ENCODE results near the gene PCDHGA2.

DNA sequence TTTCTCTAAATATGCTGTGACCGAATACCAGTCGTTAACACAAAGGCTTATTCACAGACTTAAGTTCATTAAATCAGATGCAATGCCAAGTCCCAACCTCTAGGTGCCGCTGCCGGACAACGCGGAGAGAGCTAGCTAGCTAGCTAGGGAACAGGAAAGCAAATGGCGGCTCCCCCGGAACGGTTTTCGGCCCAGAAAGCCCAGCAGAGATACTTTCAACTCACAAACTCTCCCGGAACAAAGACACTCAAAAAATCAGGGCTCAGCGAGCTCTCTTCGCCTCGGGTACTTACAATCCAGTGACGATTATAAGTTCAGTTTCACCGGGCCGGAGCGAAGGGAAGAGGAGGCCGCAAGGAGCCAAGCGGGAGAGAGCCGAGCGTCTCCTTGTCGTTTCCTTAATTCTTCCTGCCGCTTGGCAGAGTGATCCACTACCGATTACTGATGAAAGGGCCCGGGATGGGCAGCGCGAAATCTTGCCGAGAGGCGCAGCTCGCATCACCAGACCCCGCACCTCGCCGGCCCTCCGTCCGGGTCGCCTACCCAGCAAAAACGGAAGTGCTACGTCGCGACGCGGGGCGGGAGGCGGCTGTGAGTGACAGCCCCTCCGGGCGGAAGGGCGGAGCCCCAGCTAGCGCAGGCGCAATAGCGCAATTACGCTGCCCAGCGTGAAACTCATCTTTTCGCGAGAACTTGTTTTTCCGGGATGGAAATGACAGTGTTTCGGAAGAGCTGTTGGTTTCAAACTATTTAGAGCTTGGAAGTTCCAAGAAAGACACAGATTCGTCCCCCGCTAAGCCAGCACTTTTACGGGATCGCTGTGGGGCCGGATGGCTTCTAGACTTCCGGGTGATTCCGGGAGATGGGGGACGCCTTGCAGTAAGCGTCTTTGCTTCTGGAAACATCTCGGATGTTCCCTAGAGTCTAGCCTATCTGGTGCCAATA lies 18.1 kb upstream of the PCDHGA2 start, which contains the start of gene TAF7:
- TF ChIP-seq, protein P1, sequence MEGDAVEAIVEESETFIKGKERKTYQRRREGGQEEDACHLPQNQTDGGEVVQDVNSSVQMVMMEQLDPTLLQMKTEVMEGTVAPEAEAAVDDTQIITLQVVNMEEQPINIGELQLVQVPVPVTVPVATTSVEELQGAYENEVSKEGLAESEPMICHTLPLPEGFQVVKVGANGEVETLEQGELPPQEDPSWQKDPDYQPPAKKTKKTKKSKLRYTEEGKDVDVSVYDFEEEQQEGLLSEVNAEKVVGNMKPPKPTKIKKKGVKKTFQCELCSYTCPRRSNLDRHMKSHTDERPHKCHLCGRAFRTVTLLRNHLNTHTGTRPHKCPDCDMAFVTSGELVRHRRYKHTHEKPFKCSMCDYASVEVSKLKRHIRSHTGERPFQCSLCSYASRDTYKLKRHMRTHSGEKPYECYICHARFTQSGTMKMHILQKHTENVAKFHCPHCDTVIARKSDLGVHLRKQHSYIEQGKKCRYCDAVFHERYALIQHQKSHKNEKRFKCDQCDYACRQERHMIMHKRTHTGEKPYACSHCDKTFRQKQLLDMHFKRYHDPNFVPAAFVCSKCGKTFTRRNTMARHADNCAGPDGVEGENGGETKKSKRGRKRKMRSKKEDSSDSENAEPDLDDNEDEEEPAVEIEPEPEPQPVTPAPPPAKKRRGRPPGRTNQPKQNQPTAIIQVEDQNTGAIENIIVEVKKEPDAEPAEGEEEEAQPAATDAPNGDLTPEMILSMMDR (IDR thresholded peaks at IDR 0.05): peak; percentile 45 to 82 (median 62)
- no peak for TF ChIP-seq EP300 (IDR thresholded peaks at IDR 0.05)
- peak; percentile 94 for TF ChIP-seq POLR2AphosphoS5 (IDR thresholded peaks at IDR 0.05)
- TF ChIP-seq POLR2A (IDR thresholded peaks at IDR 0.05): peak; percentile 81 to 89

Data from gastroesophageal sphincter (tissue), 3 donors.